Thyroid gland (tissue), 4 donors: ENCODE measurements around the gene RNF224. TPM values are rescaled to one million over a fixed set of nuclear protein-coding genes. Genes with fewer than 3 reads are reported as not detected.
A peak's percentile ranks its signal among the peaks of the same experiment; 100 is the strongest.

Source experiments
- DNase-seq, 2 donors: peaks; one replicate each; pipeline ENCODE4 v3.0.0-alpha.2; 2019
- H3K27ac ChIP-seq, 3 donors: fragments of 200-600 bp; sonication (generic); 1 replicate in 2 of 3; 2 replicates in 1 of 3; pipeline ENCODE4 v1.5.1; 2016 to 2019; ENCODE audit warnings: mild to moderate bottlenecking in 1 of 3, moderate library complexity in 1 of 3
- H3K27me3 ChIP-seq: fragments of 200-600 bp; sonication (generic); one replicate; pipeline ENCODE4 v1.5.1; 2019
- H3K36me3 ChIP-seq, 2 donors: fragments of 200-600 bp; sonication (generic); one replicate each; pipeline ENCODE4 v1.5.1; 2016 to 2019
- H3K4me1 ChIP-seq, 2 donors: fragments of 200-600 bp; sonication (generic); one replicate each; pipeline ENCODE4 v1.5.1; 2017 to 2019
- H3K4me3 ChIP-seq, 3 donors: fragments of 200-600 bp; sonication (generic); replicated peaks in 1 of 3; 1 replicate in 2 of 3; 2 replicates in 1 of 3; pipeline ENCODE4 v1.5.1; 2016; ENCODE audit warnings: mild to moderate bottlenecking in 1 of 3
- H3K9me3 ChIP-seq: fragments of 200-600 bp; sonication (generic); one replicate; pipeline ENCODE4 v1.5.1; 2017
- POLR2A ChIP-seq, 2 donors: fragments of 450-650 bp; IDR thresholded peaks; one replicate each; pipeline ENCODE4 v1.6.1; 2017; ENCODE audit warnings: antibody characterized with exemption in 2 of 2, mild to moderate bottlenecking in 2 of 2, moderate library complexity in 1 of 2
- WGBS, 2 donors: methylation state at CpG; one replicate each; pipeline ENCODE4 v1.1.5; 2017; 5-methylcytosine and 5-hydroxymethylcytosine counted together
- intact Hi-C: fragments of 100-400 bp; cut with DNase I; formaldehyde crosslinking; loops from one replicate; pipeline ENCODE4 v1.15.1; 2023
- total RNA-seq, 4 donors: library from RNA; depleted of rRNA; stranded (reverse); fragments of >200 nt; gene quantifications; one replicate each; pipeline ENCODE4 v1.2.3, GENCODE V29; 2016
- TF ChIP-seq, protein P1 (sequence below), 6 experiments: fragments of 200-600 bp in 3 of 6; fragments of 450-650 bp in 3 of 6; sonication (generic) in 3 of 6; IDR thresholded peaks; one replicate each; pipeline ENCODE4 v1.5.1; 2016 to 2019; ENCODE audit warnings: antibody characterized with exemption in 6 of 6, mild to moderate bottlenecking in 2 of 6, inconsistent platforms in 1 of 6, moderate library complexity in 1 of 6

Gene RNF224
- total RNA-seq, 4 donors from 2014 or later, result 0.33 to 0.81 TPM; not detected in 2

DNA sequence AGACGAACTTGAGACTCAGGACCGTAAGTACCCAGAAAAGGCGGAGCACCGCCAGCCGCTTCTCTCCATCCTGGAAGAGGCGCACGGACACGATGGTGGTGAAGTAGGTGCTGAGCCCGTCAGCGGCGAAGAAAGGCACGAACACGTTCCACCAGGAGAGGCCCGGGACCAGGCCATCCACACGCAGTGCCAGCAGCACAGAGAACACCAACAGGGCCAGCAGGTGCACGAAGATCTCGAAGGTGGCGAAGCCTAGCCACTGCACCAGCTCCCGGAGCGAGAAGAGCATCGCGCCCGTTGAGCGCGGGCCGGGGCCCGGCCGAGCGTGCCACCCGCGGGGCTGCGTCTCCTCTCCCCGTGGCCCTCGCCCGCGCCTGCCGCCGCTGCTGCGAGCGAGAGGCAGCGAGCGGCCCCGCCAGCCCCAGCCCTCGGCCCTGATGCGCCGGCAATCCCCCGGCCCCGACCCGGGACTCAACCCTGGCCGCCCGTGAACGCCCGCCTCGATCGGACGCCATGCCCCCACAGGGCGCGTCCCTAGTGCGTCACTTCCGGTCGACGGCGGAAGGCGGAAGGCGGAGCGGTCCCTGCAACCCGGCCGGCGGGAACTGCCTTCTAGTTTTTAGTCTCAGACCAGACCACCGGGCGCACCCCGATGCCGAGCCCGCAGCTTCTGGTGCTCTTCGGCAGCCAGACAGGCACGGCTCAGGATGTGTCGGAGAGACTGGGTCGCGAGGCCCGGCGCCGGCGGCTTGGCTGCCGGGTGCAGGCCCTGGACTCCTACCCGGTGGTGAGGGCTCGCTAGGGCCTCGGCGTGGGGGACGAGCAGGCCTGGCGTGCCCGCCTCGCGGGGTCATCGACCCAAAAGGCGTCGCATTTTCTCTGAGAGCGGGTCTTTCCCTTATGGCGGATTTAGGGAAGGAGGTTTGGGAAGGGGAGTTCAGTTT lies 21.9 kb upstream of the RNF224 start, which contains the start of the genes NDOR1 and TMEM203:
NDOR1 (plus strand) TSS at position 575 of the 944 bp plus-strand sequence; CDS start at position 653, 78 bp downstream.
TMEM203 (minus strand) TSS at position 523 of the 944 bp plus-strand sequence; CDS start at position 289, 234 bp downstream.
- Histone ChIP-seq H3K4me1 (peaks cover 30 to 47% of the 10 kb centered on the region in 2 donors), H3K36me3 (no peaks in the 10 kb centered on the region), H3K27me3 (no peaks in the 10 kb centered on the region), H3K27ac (peak within 1 kb of the TSS; percentile 41 to 73 (median 48)), H3K9me3 (no peaks in the 10 kb centered on the region), H3K4me3 (peak within 1 kb of the TSS; percentile 74 to 99 (median 81))
- WGBS, 2 donors, result 0 to 1% methylated on average over 5 to 20 of the region's 98 CpGs
- peak; percentile 61 to 82 for TF ChIP-seq POLR2A (IDR thresholded peaks at IDR 0.05)
- TF ChIP-seq, protein P1, sequence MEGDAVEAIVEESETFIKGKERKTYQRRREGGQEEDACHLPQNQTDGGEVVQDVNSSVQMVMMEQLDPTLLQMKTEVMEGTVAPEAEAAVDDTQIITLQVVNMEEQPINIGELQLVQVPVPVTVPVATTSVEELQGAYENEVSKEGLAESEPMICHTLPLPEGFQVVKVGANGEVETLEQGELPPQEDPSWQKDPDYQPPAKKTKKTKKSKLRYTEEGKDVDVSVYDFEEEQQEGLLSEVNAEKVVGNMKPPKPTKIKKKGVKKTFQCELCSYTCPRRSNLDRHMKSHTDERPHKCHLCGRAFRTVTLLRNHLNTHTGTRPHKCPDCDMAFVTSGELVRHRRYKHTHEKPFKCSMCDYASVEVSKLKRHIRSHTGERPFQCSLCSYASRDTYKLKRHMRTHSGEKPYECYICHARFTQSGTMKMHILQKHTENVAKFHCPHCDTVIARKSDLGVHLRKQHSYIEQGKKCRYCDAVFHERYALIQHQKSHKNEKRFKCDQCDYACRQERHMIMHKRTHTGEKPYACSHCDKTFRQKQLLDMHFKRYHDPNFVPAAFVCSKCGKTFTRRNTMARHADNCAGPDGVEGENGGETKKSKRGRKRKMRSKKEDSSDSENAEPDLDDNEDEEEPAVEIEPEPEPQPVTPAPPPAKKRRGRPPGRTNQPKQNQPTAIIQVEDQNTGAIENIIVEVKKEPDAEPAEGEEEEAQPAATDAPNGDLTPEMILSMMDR (IDR thresholded peaks at IDR 0.05), result no peak
- peak; percentile 87 to 92 for DNase-seq
- intact Hi-C loops, result no loop called here

DNA sequence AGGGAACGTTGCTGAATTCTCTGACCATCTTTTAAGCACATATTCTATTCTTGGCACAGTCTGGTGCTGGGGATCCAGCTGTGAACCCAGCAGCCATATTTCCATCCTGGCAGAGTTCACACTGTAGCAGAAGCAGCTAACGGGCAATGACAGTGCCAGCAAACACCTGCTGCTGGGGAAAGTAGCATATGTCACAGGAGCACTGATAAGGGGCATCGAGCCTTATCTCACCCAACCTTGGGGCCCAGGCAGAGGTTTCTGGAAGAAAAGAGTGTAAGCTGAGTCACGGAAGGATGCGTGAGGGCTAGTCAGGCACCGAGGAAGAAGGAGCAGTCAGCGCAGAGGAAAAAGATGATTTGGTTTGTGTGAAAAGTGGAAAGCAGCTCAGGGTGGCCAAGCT lies 20.7 kb upstream of the RNF224 start:
- Histone ChIP-seq H3K4me3 (no peak overlapping the region), H3K4me1 (peaks cover 30 to 42% of the 10 kb centered on the region in 2 donors), H3K27me3 (no peaks in the 10 kb centered on the region), H3K27ac (no peak overlapping the region), H3K9me3 (no peaks in the 10 kb centered on the region), H3K36me3 (no peaks in the 10 kb centered on the region)
- DNase-seq, result no peak
- WGBS, 2 donors, result 80 to 84% methylated on average over 7 of the region's 7 CpGs
- intact Hi-C loops, result no loop called here
- TF ChIP-seq POLR2A (IDR thresholded peaks at IDR 0.05), result no peak
- TF ChIP-seq, protein P1 (IDR thresholded peaks at IDR 0.05), result no peak

DNA sequence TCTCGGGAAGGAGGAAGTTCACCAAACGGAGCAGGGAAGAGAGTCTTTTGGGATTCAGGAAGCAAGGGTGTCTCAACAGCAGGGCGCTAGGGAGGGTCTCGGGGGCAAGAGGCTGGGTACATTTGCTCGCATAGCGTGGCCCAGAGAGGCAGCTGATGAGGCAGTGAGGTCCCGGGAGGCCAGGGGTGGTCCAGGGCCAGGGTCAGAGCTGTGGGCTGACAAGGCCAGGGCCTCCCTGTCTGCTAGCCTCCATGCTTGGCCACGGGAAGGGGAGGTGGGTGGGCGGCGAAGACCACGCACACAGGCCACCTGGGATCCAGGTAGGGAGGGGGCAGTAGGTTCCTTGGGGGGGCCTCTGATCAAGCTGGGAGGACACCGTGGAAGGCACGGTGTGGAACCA lies 15.8 kb upstream of the RNF224 start:
- no peak for DNase-seq
- Histone ChIP-seq H3K4me3 (no peak overlapping the region), H3K4me1 (peaks cover 5 to 6% of the 10 kb centered on the region in 2 donors), H3K27me3 (no peaks in the 10 kb centered on the region), H3K36me3 (no peaks in the 10 kb centered on the region), H3K27ac (no peak overlapping the region), H3K9me3 (no peaks in the 10 kb centered on the region)
- TF ChIP-seq, protein P1 (IDR thresholded peaks at IDR 0.05), result no peak
- no peak for TF ChIP-seq POLR2A (IDR thresholded peaks at IDR 0.05)
- intact Hi-C loops, result no loop called here
- 85 to 91% methylated on average over 13 of the region's 13 CpGs for WGBS, 2 donors

DNA sequence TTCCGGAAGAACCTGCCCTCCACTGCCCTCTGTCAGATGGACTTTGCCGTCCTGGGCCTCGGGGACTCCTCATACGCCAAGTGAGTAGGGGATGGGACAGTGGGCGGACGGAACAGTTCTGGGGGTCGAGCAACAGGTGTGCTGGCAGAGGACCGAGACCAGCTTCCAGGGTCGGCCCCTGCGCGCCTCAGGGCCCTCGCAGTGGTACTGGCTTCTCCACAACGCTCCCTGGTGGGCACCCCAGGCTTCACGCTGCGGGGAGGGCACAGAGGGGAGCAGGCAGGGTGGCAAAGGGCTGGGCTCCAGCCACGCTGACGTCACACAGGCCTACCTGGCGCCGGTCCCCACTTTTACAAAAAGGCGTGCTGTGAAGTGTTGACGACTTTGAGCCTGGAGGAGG lies 14.8 kb upstream of the RNF224 start:
- Histone ChIP-seq H3K36me3 (no peaks in the 10 kb centered on the region), H3K27ac (no peak overlapping the region), H3K4me3 (no peak overlapping the region), H3K27me3 (no peaks in the 10 kb centered on the region), H3K4me1 (no peaks in the 10 kb centered on the region), H3K9me3 (no peaks in the 10 kb centered on the region)
- TF ChIP-seq, protein P1 (IDR thresholded peaks at IDR 0.05), result no peak
- no peak for TF ChIP-seq POLR2A (IDR thresholded peaks at IDR 0.05)
- 86 to 92% methylated on average over 17 to 21 of the region's 21 CpGs for whole genome bisulfite sequencing, 2 donors
- no peak for DNase-seq
- intact Hi-C loops, result no loop called here
